Smooth muscle cell (in vitro differentiated cells): ENCODE data around the gene CAMSAP3. TPM values are rescaled to one million over a fixed set of nuclear protein-coding genes. Genes with fewer than 3 reads are reported as not detected.

ENCODE experiments used
- DNase-seq: peaks from one replicate; lab custom pipeline; 2025; ENCODE audit not compliant: unreplicated experiment; lab: John Stamatoyannopoulos, UW
- H2AFZ ChIP-seq: fragments of 200-600 bp; sonication (generic); 2 replicates; pipeline ENCODE4 v1.6.0; 2016; ENCODE audit warnings: antibody characterized with exemption, low read depth, mild to moderate bottlenecking
- H3F3A ChIP-seq: fragments of 200-600 bp; sonication (generic); 2 replicates; pipeline ENCODE4 v1.6.0; 2017; ENCODE audit warnings: antibody characterized with exemption, low read depth
- H3K27ac ChIP-seq: fragments of 200-600 bp; sonication (generic); 2 replicates; pipeline ENCODE4 v1.5.1; 2016; ENCODE audit warnings: low read depth, mild to moderate bottlenecking
- H3K27me3 ChIP-seq: fragments of 200-600 bp; sonication (generic); 2 replicates; pipeline ENCODE4 v1.6.1; 2016; ENCODE audit warnings: low read depth, mild to moderate bottlenecking
- H3K36me3 ChIP-seq: fragments of 200-600 bp; sonication (generic); 2 replicates; pipeline ENCODE4 v1.5.1; 2016; ENCODE audit warnings: low read depth
- H3K4me1 ChIP-seq: fragments of 200-600 bp; sonication (generic); 2 replicates; pipeline ENCODE4 v1.5.1; 2016; ENCODE audit warnings: low read depth
- H3K4me2 ChIP-seq: fragments of 200-600 bp; sonication (generic); 2 replicates; pipeline ENCODE4 v1.6.0; 2016; ENCODE audit warnings: mild to moderate bottlenecking
- H3K4me3 ChIP-seq: fragments of 200-600 bp; sonication (generic); 2 replicates; pipeline ENCODE4 v1.5.1; 2016; ENCODE audit warnings: mild to moderate bottlenecking
- H3K79me2 ChIP-seq: fragments of 200-600 bp; sonication (generic); 2 replicates; pipeline ENCODE4 v1.6.0; 2016; ENCODE audit warnings: low read depth, mild to moderate bottlenecking
- H3K9ac ChIP-seq: fragments of 200-600 bp; sonication (generic); 2 replicates; pipeline ENCODE4 v1.6.0; 2016; ENCODE audit warnings: low read depth
- H3K9me3 ChIP-seq: fragments of 200-600 bp; sonication (generic); replicated peaks from 2 replicates; pipeline ENCODE4 v1.5.1; 2016; ENCODE audit warnings: low read depth
- H4K20me1 ChIP-seq: fragments of 200-600 bp; sonication (generic); 2 replicates; pipeline ENCODE4 v1.6.0; 2016; ENCODE audit warnings: low read depth
- WGBS: methylation state at CpG from one replicate; pipeline ENCODE4 v1.1.7; 2016; ENCODE audit warnings: low lambda C conversion rate; 5-methylcytosine and 5-hydroxymethylcytosine counted together
- polyA plus RNA-seq: library from polyadenylated mRNA; unstranded; fragments of >200 nt; fragmentation: Nextera tagmentation; extraction: Ambion mirVana; gene quantifications from 2 replicates; pipeline ENCODE4 v1.2.1, GENCODE V29; 2016
- total RNA-seq: library from RNA; depleted of rRNA; stranded (reverse); fragments of >200 nt; gene quantifications from 2 replicates; pipeline ENCODE4 v1.2.3, GENCODE V29; 2014
- TF ChIP-seq, protein P1 (sequence below): fragments of 200-600 bp; sonication (generic); IDR thresholded peaks from 2 replicates; pipeline ENCODE4 v1.5.1; 2017; ENCODE audit warnings: borderline replicate concordance, mild to moderate bottlenecking, antibody characterized with exemption; ENCODE audit not compliant: insufficient read depth, poor library complexity, severe bottlenecking

CAMSAP3 gene
- total and polyA plus RNA-seq, 2 experiments from 2014 or later = 1.4 to 1.8 TPM

DNA sequence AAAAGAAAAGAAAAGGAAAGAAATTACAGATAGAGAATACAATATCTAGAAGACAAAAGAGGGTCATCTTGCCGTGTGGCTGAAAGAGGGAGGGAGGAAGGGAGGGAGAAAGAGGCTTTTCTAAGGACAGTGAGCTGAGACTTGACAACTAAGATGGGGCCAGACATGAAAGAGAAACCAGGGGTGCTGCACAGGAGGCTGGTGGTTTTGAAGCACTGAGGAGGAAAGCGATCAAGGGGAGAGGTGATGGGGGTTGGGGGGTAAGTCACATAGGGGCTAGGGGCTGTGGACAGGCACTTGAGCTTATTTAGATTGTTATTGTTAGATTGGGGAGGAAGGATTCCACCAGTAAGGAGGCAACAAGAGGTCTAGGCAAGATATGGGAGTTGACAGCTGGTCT is 42.9 kb upstream of the CAMSAP3 start:
- Histone ChIP-seq H3K9ac (no peak overlapping the region), H3K36me3 (no peaks in the 10 kb centered on the region), H4K20me1 (no peaks in the 10 kb centered on the region), H3K4me2 (no peak overlapping the region), H3K4me1 (no peaks in the 10 kb centered on the region), H3K4me3 (no peak overlapping the region), H3K79me2 (no peaks in the 10 kb centered on the region), H3K9me3 (no peaks in the 10 kb centered on the region), H3K27me3 (no peaks in the 10 kb centered on the region), H3F3A (no peaks in the 10 kb centered on the region), H2AFZ (no peak overlapping the region), H3K27ac (no peak overlapping the region)
- WGBS = 96% methylated on average over 2 of the region's 2 CpGs
- DNase-seq = no peak
- TF ChIP-seq, protein P1, sequence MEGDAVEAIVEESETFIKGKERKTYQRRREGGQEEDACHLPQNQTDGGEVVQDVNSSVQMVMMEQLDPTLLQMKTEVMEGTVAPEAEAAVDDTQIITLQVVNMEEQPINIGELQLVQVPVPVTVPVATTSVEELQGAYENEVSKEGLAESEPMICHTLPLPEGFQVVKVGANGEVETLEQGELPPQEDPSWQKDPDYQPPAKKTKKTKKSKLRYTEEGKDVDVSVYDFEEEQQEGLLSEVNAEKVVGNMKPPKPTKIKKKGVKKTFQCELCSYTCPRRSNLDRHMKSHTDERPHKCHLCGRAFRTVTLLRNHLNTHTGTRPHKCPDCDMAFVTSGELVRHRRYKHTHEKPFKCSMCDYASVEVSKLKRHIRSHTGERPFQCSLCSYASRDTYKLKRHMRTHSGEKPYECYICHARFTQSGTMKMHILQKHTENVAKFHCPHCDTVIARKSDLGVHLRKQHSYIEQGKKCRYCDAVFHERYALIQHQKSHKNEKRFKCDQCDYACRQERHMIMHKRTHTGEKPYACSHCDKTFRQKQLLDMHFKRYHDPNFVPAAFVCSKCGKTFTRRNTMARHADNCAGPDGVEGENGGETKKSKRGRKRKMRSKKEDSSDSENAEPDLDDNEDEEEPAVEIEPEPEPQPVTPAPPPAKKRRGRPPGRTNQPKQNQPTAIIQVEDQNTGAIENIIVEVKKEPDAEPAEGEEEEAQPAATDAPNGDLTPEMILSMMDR = no peak

DNA sequence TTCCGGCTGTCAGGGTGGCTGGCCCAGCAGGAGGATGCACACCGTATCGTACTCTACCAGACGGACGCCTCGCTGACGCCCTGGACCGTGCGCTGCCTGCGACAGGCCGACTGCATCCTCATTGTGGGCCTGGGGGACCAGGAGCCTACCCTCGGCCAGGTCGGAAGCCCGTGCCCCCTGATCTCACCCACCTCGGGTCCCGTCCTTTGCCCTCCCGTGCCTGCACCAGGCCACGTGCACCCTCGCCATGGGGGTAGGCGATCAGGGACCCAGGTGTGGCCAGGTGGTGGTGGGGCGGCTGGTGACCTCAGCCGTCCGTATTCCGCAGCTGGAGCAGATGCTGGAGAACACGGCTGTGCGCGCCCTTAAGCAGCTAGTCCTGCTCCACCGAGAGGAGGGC is 41.1 kb upstream of the CAMSAP3 start:
- Histone ChIP-seq H4K20me1 (no peaks in the 10 kb centered on the region), H3K36me3 (no peaks in the 10 kb centered on the region), H3K4me3 (no peak overlapping the region), H3F3A (no peaks in the 10 kb centered on the region), H3K4me2 (no peak overlapping the region), H3K27ac (no peak overlapping the region), H3K4me1 (no peaks in the 10 kb centered on the region), H3K9me3 (no peaks in the 10 kb centered on the region), H3K79me2 (no peaks in the 10 kb centered on the region), H3K27me3 (no peaks in the 10 kb centered on the region), H2AFZ (no peak overlapping the region), H3K9ac (no peak overlapping the region)
- TF ChIP-seq, protein P1 = no peak
- no peak for DNase-seq
- 94% methylated on average over 21 of the region's 28 CpGs for WGBS

DNA sequence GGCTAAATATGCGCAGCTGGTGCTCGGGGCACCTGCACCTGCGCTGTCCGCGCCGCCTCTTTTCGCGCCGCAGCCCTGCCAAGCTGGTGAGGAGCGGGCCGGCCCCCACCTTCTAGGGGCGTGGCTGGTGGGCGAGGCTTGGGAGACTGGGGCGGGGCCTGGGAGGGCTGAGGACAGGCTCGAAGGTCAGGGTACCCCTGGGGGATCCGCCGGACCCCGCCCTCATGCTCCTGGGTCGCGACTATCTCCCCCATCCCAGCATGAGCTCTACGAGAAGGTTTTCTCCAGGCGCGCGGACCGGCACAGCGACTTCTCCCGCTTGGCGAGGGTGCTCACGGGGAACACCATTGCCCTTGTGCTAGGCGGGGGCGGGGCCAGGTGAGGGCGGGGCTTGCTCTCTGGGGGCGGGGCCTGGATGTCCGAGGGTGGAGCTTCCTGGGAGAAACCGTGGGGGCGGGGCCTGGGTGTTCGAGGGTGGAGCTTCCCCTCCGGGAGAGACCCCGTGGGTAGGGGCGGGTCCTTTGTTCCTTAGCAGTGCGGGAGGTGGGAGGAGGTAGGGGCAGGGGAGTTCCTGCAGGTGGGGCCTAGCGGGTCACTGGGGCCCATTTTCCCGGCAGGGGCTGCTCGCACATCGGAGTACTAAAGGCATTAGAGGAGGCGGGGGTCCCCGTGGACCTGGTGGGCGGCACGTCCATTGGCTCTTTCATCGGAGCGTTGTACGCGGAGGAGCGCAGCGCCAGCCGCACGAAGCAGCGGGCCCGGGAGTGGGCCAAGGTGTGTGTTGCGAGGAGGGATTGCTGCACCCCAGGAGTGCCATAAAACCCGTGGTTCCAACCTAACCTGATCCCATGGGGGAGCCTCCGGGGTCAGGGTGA is 40.4 kb upstream of the CAMSAP3 start:
- Histone ChIP-seq H3K36me3 (no peaks in the 10 kb centered on the region), H4K20me1 (no peaks in the 10 kb centered on the region), H3K27me3 (no peaks in the 10 kb centered on the region), H3K79me2 (no peaks in the 10 kb centered on the region), H3K4me3 (no peak overlapping the region), H2AFZ (no peak overlapping the region), H3K27ac (no peak overlapping the region), H3K4me2 (no peak overlapping the region), H3K9me3 (no peaks in the 10 kb centered on the region), H3F3A (no peaks in the 10 kb centered on the region), H3K4me1 (no peaks in the 10 kb centered on the region), H3K9ac (no peak overlapping the region)
- no peak for DNase-seq
- WGBS = 92% methylated on average over 27 of the region's 62 CpGs
- TF ChIP-seq, protein P1 = no peak
